ENCODE measurements around the gene SLC47A1.
"Not testable (repeated sequence)": the region's sequence is repeated elsewhere in the genome, so short reads cannot be mapped to it uniquely, and the experiment has no call there.

The SLC47A1 gene

DNA sequence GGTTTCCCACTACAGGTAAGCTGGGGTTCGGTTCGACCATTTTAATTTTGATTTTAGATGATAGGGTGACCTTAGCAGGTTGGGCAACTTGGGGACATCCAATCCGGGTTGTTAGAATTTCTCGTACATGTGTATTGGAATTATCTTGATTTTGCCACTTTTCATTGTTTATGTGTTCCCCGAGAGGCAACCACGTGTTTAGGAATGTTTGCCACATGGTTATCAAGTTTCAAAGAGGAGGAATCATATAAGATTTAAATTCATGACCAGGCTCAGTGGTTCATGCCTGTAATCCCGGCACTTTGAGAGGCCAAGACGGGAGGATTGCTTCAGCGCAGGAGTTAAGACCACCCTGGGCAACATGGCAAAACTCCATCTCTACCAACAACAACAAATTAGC lies 10.0 kb upstream of the SLC47A1 start:
- no peak for DNase-seq

DNA sequence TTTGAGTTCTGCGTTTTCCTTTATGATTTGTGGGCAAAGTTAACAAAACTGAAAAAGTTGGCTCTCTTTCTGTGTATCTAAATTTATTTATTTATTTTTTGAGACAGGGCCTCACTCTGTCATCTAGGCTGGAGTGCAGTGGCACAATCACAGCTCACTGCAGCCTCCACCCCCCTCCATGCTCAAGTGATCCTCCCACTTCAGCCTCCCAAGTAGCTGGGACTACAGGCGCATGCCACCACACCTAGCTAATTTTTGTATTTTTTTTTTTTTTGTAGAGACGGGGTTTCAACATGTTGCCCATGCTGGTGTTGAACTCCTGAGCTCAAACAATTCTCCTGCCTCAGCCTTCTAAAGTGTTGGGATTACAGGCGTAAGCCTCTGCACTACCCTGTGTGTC lies 6.7 kb upstream of the SLC47A1 start:
- DNase-seq: not testable (repeated sequence)

DNA sequence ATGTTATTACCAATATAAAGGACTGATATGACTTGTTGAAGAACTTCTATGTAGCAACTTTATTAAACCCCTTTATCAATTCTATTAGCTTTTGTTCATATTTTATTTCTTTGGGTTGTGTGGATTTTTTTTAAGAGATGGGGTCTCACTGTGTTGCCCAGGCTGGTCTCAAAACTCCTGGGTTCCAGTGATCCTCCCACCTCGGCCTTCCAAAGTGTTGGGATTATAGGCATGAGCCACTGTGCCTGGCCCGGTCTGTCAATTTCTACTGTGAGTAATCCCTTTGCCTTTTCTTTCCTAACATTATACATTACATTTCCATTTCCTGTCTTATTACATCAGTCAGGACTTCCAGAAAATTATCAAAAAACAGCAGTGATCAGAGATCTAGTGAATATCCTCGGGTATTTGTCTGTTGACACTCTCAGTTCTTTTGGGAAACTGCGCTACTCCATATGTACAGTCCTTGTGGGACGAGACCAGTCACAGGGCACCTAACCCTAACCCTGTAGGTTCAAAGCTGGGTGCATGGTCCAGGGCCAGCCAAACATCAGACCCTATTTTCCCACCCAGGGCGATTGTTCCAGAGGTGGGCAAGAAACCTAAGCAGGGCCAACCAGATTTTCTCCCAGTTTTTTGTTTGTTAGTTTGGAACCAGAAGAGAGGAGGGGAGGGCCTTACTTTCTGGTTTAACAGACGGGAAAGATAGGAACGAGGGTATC lies 1.7 kb upstream of the SLC47A1 start:
- DNase-seq: no peak

DNA sequence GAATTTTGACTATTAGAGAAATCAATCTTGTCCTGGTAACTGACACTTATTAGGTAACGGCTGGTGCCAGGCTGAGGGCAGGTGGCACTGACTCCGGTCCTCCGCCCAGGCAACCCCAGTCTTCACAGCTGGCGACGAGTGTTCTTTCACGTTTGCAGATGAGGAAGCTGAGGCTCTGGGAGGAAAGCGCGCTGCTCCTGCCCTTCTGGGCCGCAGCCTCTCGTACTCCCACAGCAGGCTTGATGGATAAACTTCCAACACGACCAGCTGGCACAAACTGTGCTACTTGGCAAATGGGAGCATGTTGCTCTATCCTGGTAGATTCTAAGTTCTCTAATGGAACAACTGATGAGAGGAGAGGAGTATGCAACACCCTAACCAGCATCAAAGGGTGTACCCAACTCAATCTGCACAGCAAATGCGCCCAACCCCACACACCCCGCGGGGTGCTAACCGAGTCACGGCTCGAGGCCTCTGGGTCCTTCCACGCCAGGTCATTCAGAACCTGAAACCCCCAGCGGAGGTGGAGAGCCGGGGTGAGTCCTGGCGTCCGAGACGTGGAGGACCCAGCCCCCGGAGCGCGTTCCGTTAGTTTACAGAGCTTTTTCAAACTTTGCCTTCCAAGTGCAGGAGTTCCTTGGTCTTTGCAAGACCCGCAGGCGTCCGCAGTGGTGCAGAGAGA lies 477 bp upstream of the SLC47A1 start:
- no peak for DNase-seq

DNA sequence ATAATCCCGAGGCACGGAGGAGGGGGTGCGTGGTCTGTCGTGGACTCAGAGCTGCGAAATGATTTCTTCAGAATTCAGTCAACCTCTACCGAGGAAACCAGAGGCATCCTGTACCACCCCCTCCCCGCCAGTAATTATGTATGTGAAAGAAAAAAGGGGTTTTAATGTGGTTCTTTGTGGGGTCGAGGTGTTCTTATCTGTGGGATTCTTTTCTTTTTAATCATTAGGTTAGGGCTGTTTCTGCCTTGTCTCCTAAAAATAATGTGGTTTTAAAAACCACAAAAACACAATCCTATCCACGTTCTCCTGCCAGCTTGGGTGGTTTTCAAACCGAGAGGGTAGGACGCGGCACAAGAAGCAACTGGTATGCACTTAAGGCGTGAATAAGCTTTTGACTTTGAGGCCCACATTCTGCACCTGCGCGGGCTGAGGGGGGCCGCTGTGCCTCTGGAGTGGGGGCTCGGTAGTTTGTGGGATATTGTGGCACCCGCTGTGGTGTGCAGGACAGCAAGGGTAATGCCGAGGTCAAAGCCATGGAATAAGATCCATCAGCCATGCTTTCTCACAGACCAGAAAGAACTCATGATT lies 1.0 kb downstream of the SLC47A1 start:
- DNase-seq: no peak

DNA sequence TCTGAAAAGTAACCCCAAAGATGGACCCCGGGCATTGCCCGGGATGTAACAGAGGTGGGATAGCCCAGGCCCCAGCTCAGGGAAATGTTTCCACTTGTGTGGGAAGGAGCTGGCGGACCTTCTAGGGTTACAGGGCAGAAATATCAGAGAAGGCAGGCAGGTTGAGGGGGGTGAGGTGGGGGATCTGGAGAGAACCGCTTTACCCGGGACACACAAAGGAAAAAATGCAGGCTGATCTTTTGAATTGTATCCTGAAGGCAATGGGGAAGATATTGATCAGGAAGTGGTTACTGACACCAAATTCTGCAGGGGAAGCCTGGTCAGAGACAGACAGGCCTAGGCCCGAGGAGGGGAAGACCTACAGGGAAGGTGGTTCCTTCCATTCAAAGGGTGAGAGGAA lies 3.5 kb downstream of the SLC47A1 start:
- DNase-seq: no peak

DNA sequence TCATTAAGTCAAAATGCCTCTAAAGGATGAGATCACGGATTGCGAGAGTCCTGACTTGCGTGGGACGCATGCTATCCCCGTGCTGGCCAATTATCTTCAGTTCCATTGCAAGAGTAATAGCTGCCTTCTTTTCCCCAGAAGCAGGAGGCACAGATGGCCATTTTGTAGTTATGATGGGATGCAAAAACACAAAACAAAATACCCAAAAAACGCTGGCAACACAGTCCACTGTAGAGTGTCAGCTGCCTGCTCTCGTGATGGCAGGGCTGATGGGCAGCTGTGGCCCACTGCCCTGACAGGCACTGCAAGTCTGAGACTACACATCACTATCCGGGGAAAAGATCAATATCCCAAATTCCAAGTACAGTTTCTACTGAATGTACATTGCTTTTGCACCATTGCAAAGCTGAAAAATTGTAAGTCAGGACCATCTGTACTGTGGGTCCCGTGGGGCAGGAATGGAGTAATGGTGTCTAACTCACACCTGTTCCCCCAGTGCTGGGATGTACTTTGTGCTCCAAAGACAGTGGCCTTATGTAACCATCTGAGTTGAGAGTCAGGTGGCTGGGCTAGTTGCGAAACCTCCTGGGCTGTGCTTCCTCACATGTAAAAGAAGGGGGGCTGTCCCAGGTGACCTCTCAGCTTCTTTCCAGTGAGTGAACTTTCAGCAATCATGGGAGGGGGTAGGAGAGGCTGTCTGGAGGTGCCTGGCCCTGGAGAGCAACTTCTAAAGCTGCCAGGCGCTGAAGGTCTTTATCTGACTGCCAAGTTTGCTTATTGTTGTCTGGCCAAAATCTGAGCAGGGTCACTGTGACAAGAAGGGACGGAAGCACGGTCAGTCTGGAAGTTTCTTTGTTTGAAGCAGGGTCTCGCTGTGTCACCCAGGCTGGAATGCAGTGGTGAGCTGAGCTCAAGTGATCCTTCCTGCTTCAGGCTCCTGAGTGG lies 4.7 kb downstream of the SLC47A1 start:
- no peak for DNase-seq

DNA sequence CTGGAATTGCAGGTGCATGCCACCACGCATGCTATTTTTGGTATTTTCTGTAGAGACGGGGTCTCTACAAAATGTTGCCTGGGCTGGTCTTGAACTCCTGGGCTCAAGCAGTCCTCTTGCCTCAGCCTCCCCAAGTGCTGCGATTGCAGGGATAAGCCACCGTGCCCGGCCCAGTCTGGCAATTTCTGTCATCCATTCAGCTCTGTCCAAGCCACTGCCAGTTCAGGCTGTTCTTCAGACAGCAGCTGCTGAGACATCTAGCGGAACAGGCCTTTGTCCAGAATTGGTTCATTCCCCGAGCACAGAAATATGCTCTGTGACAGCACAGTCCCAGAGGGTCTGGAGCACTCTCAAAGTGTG lies 5.4 kb downstream of the SLC47A1 start:
- DNase-seq: no peak

DNA sequence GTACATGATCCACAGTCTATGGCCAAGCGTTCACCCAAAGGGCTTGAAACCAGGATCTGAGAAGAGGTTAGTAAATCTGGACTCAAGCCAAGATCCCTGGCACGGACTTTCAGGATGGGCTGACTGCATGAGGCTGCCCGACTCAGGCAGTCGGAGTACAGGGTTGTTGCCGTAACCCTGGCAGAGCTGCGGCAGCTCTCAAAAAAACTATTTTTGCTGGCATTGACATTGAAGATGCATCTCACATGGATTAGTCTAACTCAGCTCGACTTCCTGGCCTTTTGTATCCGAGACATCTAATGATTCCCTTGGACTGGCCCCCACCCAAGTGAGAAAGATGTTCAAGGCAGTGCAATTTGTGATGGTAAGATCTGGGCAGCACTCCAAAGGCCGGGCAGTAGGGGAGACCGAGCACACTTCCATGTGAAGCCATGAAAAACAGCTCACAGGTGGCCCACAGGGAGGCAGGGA lies 6.2 kb downstream of the SLC47A1 start:
- peak; percentile 49 to 80 for DNase-seq

DNA sequence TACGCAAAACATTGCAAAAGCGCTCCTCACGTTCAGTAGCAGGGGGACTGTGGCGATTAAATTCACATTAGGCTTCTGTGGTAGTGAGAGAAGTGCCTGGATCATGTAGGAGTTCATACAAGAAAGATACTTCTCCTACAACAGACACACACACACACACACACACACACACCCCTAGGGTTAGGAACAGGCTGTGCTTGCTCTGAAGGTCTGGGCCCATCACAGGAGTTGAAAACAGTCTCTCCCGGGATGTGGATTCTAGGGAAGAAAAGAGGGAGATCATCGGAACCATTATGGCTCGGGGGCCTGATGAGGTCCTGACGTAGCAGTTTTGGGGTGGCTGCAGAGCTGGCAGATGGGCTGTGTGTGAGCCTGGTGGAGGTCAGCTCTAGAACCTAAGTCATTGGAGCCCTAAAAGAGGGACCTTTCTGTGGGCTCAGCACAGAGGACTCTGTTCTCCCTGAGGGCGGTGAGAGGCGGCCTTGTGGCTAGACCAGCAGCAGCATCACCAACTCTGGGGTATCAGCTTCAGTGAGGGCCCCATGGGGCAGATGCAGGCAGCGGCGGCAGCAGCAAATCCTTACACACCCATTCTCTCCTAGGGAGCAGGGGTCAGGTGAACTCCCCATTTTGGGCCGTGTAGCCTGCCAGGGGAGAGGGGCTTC lies 7.2 kb downstream of the SLC47A1 start:
- no peak for DNase-seq

DNA sequence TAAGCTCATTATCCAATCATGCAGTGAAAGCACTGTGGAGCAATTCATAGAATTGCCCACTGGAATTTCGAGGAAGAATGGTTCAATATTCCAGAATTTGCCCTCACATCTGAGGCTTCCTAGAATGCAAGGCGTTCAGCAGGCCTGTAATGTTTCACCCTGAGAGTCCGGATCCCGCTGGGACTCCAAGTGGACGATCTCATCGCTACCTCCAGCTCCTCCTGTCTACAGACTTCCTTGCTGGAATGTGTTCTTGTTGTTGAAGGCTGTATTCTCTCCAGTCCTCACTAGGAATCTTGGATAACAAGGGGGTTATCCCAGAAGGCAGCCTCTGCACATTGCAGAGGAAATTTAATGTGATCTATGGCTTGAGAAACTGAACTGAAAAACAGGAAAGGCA lies 7.8 kb downstream of the SLC47A1 start:
- no peak for DNase-seq

DNA sequence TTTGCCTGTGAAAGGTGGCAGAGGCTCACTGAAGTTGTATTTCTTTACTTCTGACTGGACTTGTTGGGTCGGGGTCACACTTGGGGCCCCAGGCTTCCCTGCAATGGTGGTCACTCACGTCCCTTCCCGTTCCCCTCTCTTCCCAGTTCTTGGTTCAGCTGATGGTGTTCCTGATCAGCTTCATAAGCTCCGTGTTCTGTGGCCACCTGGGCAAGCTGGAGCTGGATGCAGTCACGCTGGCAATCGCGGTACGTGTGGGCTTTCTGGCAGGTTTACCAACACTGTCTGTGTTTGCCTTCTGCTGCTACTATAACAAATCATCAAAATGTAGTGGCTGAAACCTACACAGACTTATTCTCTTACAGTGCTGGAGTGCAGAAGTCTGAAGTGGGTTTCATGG lies 8.6 kb downstream of the SLC47A1 start:
- no peak for DNase-seq

DNA sequence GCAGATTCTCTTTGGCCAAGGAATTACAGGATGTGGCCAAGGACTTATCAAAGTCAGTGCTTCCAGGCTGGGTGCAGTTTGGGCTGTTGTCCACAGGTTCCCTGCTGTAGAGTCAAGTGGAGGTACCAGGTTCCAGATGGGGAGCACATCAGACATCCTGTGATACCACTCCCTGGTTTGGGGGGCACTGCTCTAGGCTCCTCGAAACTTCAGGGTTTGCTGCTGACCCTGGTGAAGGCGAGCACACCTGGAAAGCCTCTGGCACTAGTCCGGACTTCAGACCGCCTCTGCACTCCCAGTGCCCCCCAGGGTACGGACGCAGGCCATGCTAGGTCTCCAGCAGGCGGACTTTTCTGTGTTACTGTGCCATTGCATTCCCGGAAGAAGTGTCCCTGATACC lies 10.7 kb downstream of the SLC47A1 start:
- DNase-seq: no peak

DNA sequence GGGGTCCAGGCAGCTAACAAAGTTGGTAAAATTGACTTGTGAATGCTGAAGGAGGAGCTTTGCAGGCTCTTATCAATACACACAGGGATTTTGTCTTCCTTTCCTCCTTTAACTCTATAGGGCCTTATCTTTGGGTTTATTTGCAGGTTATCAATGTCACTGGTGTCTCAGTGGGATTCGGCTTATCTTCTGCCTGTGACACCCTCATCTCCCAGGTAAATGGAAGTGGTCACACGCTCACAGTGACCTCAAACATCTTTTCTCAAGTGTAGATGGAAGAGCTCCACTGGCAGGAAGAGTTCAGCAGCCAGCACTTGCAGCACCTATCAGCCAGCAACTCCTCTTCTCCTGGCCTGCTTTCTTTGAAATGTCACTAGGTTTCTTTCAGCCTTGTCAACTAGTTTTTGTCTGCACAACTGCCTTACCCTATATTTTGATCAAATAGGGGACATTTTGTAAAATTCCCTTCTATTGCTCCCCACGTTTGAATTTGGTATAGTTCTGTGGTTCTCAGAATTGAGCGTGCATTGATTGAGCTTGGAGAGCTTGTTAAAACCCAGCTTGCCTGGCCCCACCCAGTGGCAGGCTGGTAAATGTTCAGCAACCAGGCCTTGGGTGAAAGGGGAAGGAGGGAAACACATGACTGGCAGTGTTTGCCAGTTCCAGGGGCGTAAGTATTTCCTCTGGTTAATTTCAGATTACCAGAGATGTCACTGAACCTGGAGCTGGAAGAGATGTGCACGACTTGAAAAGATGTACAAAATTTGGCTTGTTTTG lies 12.8 kb downstream of the SLC47A1 start:
- no peak for DNase-seq

DNA sequence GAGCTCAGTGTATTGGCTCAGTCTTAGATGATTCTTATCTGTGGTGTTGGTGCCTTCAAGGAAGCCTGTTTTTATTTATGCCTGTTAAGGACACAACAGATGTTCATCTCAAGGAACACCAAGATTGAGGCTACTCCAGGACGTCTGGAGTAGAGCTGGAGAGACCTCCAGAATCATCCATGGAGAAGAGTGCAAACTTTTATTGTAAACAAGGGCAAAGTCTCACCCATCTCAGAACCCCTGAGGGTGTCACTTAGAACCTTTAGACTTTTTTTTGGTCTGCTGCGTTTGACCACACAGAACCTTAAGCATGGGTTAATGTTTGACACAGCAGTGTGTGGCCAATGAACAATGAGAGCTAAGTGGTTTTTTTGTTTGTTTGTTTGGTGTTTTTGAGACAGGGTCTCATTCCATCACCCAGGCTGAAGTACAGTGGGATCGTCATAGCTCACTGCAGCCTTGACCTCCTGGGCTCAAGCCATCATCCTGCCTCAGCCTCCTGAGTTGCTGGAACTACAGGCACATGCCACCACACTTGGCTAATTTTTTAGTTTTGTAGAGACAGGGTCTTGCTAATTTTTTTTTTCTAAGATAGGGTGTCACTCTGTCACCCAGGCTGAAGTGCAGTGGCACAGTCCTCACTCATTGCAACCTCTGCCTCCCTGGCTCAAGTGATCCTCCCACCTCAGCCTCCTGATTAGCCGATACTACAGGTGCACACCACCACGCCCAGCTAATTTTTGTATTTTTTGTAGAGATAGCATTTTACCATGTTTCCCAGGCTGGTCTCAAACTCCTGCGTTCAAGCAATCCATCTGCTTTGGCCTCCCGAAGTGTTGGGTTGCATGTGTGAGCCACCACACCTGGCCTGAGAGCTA lies 16.3 kb downstream of the SLC47A1 start:
- no peak for DNase-seq

DNA sequence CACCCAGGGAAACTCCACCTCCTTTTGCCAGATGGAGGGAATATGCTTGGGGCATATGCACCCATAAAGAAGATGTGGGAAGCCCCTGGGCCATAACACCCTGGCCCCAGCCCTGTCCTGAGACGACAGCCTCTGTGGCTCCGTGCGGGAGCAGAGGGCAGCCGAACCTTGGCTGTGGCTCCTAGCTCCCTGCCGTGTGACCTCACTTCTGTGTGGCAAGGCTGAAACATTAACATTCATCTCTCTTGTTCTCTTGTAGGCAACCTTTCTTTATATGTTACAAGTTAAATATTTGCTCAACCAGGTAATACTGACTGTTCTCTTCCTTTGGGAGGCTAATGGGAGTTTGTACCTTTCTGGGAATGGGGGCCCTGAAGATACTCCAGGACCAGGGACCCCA lies 17.5 kb downstream of the SLC47A1 start:
- DNase-seq: no peak

DNA sequence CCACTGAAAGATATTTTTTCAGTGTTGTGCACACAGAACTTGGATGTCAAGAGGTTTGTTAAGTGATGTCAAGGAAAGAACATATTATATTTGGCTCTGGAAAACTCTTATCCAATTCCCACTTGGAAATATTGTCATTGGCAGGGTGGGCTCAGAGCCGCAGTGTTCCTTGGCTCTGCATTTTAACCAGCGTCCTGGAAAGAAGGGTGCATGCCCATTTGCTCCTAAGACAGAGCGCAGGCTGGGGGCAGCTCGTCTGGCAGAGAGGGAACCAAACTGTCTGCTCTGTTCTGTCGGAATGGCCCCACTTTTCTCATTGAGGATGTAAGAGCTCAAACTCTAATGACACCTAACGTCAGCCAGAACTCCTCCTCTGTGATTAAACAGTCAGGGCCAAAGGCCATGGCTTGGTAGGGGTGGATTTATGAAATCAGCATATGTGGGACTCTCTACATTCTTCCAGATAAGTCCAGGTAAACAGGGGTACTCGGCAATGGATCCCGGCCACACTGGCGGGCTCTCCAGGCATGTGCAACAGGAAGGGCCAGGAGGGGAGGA lies 18.0 kb downstream of the SLC47A1 start:
- no peak for DNase-seq

DNA sequence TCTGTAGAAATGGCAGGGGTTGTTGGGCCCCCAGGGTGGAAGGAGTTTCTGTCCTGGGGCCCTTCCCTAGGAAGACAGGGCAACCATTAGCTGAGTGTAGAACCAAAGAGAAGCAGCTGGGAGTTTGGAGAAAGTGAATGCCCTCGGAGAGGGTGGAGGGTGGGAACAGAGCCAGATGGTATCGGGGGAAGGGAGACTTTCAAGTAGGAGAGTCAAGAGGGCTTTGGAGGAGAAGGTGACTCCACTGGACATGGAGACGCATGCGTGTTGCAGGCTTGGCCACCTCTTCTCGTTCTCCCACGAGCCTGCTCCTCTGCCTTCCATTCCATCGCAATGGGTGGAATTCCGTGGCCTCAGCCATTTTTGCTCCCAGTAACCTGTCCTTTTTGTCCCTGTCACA lies 19.4 kb downstream of the SLC47A1 start:
- DNase-seq: no peak

DNA sequence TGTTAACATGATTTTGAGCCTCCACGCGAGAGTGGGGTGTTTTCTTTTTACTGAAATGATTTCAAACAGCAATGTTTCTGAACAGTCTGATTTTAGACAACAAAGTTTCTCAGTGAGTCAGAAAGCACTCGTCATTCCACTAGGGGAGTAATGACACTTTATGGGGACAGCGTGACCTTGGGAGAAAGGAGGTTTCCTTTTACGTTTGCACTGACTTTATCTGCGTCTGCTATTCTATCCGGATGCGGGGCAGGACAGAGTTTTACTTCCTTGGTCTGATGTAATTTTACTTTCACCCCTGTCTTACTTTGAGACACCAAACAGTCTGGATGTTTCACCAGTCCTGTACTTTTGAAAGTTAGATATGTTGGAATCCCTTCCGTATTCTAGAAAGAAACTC lies 20.7 kb downstream of the SLC47A1 start:
- no peak for DNase-seq

DNA sequence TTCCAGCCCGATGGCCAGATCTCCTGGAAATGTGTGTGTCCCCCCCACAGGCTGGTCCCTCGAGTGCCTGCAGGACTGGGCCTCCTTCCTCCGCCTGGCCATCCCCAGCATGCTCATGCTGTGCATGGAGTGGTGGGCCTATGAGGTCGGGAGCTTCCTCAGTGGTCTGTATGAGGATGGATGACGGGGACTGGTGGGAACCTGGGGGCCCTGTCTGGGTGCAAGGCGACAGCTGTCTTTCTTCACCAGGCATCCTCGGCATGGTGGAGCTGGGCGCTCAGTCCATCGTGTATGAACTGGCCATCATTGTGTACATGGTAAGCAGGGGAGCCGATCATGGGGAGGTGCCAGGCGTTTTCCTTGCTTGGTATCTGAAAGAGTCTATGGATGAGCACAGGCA lies 22.1 kb downstream of the SLC47A1 start:
- no peak for DNase-seq

DNA sequence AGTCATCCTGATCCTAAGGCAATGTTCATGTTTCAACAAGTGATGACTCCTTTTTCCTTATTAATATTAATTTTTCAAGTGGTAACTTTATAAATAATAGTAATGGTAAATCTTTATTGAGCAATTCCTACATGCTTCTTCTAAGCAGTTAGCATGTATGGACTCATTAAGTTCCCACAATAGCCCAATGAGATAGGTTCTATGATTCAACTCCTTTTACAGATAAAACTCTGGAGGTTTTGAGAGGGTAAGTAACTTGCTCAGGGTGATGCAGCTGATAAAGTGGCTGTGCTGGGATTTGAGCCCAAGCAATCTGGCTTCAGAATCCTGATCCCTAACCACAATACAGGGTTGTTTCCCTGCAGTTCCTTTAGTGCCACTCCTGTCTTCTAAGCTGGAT lies 25.3 kb downstream of the SLC47A1 start:
- DNase-seq: no peak
